ENCODE results near the gene CNTNAP5.
"Not testable (repeated sequence)": the region's sequence is repeated elsewhere in the genome, so short reads cannot be mapped to it uniquely, and the experiment has no call there.

The CNTNAP5 gene

GRCh38 chr2:124339709-124340108 lies 314.6 kb downstream of the CNTNAP5 start:
- DNase-seq (ENCODE audit: low spot score), result no peak
- Histone ChIP-seq H3K4me3 (no peak overlapping the region), H3K27ac (no peak overlapping the region)
- TF ChIP-seq CTCF (IDR thresholded peaks at IDR 0.05), result no peak

- no peak for DNase-seq (ENCODE audit: low spot score)
- no peak for TF ChIP-seq CTCF (IDR thresholded peaks at IDR 0.05)
- H3K27ac ChIP-seq, result no peak overlapping the region
- H3K4me3 ChIP-seq, result no peak overlapping the region
Observed at GRCh38 chr2:124343827-124344498, 318.9 kb downstream of the CNTNAP5 start.

GRCh38 chr2:124347209-124347608 lies 322.1 kb downstream of the CNTNAP5 start:
- no peak for TF ChIP-seq CTCF (IDR thresholded peaks at IDR 0.05)

GRCh38 chr2:124353656-124354055 lies 328.6 kb downstream of the CNTNAP5 start:
- DNase-seq (ENCODE audit: low spot score), result no peak
- no peak for TF ChIP-seq CTCF (IDR thresholded peaks at IDR 0.05)
- Histone ChIP-seq H3K4me3 (no peak overlapping the region), H3K27ac (no peak overlapping the region)

More at GRCh38 chr2:124347209-124347608, 322.1 kb downstream of the CNTNAP5 start:
- Histone ChIP-seq H3K27ac (no peak overlapping the region), H3K4me3 (no peak overlapping the region)
- no peak for DNase-seq (ENCODE audit: low spot score)

GRCh38 chr2:124354466-124354865 lies 329.4 kb downstream of the CNTNAP5 start:
- TF ChIP-seq CTCF (IDR thresholded peaks at IDR 0.05), result no peak
- H3K4me3 ChIP-seq, result no peak overlapping the region
- no peak for DNase-seq (ENCODE audit: low spot score)
- H3K27ac ChIP-seq, result no peak overlapping the region

GRCh38 chr2:124361966-124362365 lies 336.9 kb downstream of the CNTNAP5 start:
- H3K27ac ChIP-seq; H3K4me3 ChIP-seq; DNase-seq (ENCODE audit: low spot score): not testable (repeated sequence)

GRCh38 chr2:124369181-124369580 lies 344.1 kb downstream of the CNTNAP5 start:
- DNase-seq (ENCODE audit: low spot score), result no peak
- no peak for TF ChIP-seq CTCF (IDR thresholded peaks at IDR 0.05)
- no peak overlapping the region for H3K27ac ChIP-seq
- no peak overlapping the region for H3K4me3 ChIP-seq

Data from coronary artery (tissue), 2 donors.